HL-60 (cell line): Measurements from ENCODE around the gene MAD1L1.

ENCODE experiments used
- GABPA ChIP-seq: IDR thresholded peaks from 2 replicates; pipeline ENCODE4 v1.6.1; 2012; ENCODE audit warnings: low read depth
- POLR2AphosphoS5 ChIP-seq: IDR thresholded peaks from 2 replicates; pipeline ENCODE4 v1.6.1; 2012; ENCODE audit warnings: low read depth
- REST ChIP-seq: IDR thresholded peaks from 2 replicates; pipeline ENCODE4 v1.6.1; 2012; ENCODE audit warnings: low read depth; ENCODE audit not compliant: insufficient replicate concordance
- SPI1 ChIP-seq: IDR thresholded peaks from 2 replicates; pipeline ENCODE4 v1.6.1; 2012; ENCODE audit warnings: low read depth, mild to moderate bottlenecking, borderline replicate concordance
- TF ChIP-seq, protein P1 (sequence below): IDR thresholded peaks from one replicate; pipeline ENCODE4 v1.5.1; 2011; ENCODE audit warnings: low read length, control low read depth, inconsistent platforms; ENCODE audit not compliant: insufficient read depth

GRCh38 chr7:1926908-1927306, 305.8 kb downstream of the MAD1L1 start:
- TF ChIP-seq POLR2AphosphoS5 (no peak), REST (no peak), GABPA (no peak), SPI1 (no peak)
- TF ChIP-seq, protein P1, sequence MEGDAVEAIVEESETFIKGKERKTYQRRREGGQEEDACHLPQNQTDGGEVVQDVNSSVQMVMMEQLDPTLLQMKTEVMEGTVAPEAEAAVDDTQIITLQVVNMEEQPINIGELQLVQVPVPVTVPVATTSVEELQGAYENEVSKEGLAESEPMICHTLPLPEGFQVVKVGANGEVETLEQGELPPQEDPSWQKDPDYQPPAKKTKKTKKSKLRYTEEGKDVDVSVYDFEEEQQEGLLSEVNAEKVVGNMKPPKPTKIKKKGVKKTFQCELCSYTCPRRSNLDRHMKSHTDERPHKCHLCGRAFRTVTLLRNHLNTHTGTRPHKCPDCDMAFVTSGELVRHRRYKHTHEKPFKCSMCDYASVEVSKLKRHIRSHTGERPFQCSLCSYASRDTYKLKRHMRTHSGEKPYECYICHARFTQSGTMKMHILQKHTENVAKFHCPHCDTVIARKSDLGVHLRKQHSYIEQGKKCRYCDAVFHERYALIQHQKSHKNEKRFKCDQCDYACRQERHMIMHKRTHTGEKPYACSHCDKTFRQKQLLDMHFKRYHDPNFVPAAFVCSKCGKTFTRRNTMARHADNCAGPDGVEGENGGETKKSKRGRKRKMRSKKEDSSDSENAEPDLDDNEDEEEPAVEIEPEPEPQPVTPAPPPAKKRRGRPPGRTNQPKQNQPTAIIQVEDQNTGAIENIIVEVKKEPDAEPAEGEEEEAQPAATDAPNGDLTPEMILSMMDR, result no peak
